BJ (cell line): ENCODE data around the gene MIA3. TPM values are rescaled to one million over a fixed set of nuclear protein-coding genes. Genes with fewer than 3 reads are reported as not detected.

ENCODE experiments used
- CTCF ChIA-PET: fragments of 350-600 bp; formaldehyde crosslinking; extraction: SDS; loops from one replicate; lab custom pipeline; 2021; ENCODE audit warnings: antibody characterized with exemption, inconsistent platforms; lab: Yijun Ruan, JAX
- POLR2A ChIA-PET: fragments of 300-600 bp; sonication (Branson Sonifier 250); formaldehyde crosslinking; extraction: SDS; loops from one replicate; lab custom pipeline; 2021; ENCODE audit warnings: antibody characterized with exemption; lab: Charles Lee
- DNase-seq: peaks from one replicate; pipeline ENCODE4 v3.0.0-alpha.2; 2011; ENCODE audit warnings: low read depth
- H3K27me3 ChIP-seq: 2 replicates; pipeline ENCODE4 v1.6.0; 2011; ENCODE audit warnings: low read length; ENCODE audit not compliant: control insufficient read depth, insufficient read depth
- H3K36me3 ChIP-seq: 2 replicates; pipeline ENCODE4 v1.5.1; 2011; ENCODE audit warnings: low read length; ENCODE audit not compliant: control insufficient read depth, insufficient read depth
- H3K4me3 ChIP-seq: 2 replicates; pipeline ENCODE4 v1.5.1; 2011; ENCODE audit warnings: low read depth, mild to moderate bottlenecking, control low read depth, low read length
- CTCF ChIP-seq: IDR thresholded peaks from 2 replicates; pipeline ENCODE4 v1.5.1; 2011; ENCODE audit warnings: low read depth, mild to moderate bottlenecking, control low read depth, inconsistent platforms, low read length, moderate library complexity; ENCODE audit not compliant: insufficient read depth
- polyA plus RNA-seq: library from polyadenylated mRNA; depleted of rRNA; stranded (reverse); fragments of >200 nt; gene quantifications from 2 replicates; pipeline ENCODE4 v1.2.3, GENCODE V29; 2011

Gene MIA3
- polyA plus RNA-seq, 1 experiment: 79.3 TPM

DNA sequence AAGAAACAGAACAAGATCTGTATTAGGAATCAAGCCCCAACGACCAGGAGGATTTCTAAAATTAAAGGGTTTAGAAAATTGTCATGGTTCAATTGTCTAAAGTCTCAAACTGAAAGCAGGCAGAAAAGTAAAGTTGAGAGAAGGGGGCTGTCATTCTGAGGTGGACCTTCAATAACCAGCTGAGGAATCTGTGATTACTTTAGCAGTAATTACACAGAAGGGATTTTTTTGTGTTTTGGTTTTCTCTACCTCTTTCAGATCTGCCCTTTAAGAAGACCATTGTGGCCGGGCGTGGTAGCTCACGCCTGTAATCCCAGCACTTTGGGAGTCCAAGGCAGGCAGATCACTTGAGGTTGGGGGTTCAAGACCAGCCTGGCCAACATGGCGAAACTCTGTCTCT is 77.0 kb downstream of the MIA3 start:
- no peaks in the 10 kb centered on the region for H3K27me3 ChIP-seq
- POLR2A ChIA-PET: no interaction called here
- DNase-seq: no peak
- H3K36me3 ChIP-seq: 0 out of 2 replicates have a peak, but pooled peaks cover 1% of the 10 kb centered on the region
- no peak overlapping the region for H3K4me3 ChIP-seq
- no peak for TF ChIP-seq CTCF
- CTCF ChIA-PET: interaction anchor here (1.5 to 1.6 kb wide), 2 partner anchors 8 to 9 kb away, joined by 3 to 7 read pairs; no protein-coding TSS in a partner anchor

- ChIA-PET POLR2A (no interaction called here), CTCF (no interaction called here)
- no peak for DNase-seq
- Histone ChIP-seq H3K4me3 (no peak overlapping the region), H3K27me3 (no peaks in the 10 kb centered on the region), H3K36me3 (peaks cover 4% of the 10 kb centered on the region; the same call in 1 of the 2 replicates)
- no peak for TF ChIP-seq CTCF
Measured at GRCh38 chr1:222696741-222697140, 78.8 kb downstream of the MIA3 start.

DNA sequence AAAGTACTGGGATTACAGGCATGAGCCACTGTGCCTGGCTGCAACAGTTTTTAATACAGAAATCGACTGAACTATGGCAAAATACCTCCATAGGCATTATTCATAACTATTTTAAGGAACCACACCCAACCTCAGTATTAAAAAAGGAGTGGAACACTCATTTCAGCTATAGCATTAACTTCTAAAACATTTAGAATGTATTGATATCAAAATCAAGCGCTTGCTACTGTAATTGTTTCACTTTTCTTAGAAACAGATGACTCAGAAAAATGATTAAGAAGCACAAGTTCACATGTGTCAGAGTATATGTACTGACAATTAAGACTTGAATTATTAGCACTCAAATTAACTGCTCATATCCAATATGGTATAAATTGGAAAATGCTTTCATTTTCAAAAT is 79.3 kb downstream of the MIA3 start:
- POLR2A ChIA-PET: no interaction called here

DNA sequence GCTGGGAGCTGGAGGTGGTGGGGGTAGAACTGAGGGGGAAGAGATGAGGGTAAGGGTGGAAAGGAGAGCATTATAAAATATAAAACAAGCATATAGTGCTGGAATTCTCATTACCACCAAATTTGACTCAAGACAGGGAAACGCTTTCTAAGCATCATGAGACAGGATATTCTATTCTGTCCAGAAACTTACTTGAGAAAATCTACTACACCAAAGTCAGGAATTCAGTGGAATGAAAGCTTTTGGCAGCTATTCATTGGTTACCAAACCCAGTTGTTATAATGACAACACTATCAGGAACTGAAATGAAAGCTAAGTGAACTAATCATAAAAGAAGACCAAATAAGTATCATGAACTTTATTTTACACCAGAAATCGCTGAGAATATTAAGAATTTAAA is 79.9 kb downstream of the MIA3 start:
- POLR2A ChIA-PET: no interaction called here
- TF ChIP-seq CTCF: no peak
- no peaks in the 10 kb centered on the region for H3K27me3 ChIP-seq
- peaks cover 6% of the 10 kb centered on the region for H3K36me3 ChIP-seq
- CTCF ChIA-PET: interaction anchor here (0.6 to 1.1 kb wide), 3 partner anchors 16 to 317 kb away, joined by 3 to 4 read pairs (median 3); no protein-coding TSS in a partner anchor
- H3K4me3 ChIP-seq: no peak overlapping the region
- peak; percentile 16 for DNase-seq

More for the DNA sequence above, 79.3 kb downstream of the MIA3 start:
- no peak for TF ChIP-seq CTCF
- H3K4me3 ChIP-seq: no peak overlapping the region
- H3K36me3 ChIP-seq: peaks cover 3% of the 10 kb centered on the region; the same call in 1 of the 2 replicates
- no peak for DNase-seq
- H3K27me3 ChIP-seq: no peaks in the 10 kb centered on the region
- CTCF ChIA-PET: interaction anchor here (0.6 to 1.1 kb wide), 3 partner anchors 16 to 318 kb away, joined by 3 to 4 read pairs (median 3); no protein-coding TSS in a partner anchor

- no peaks in the 10 kb centered on the region for H3K27me3 ChIP-seq
- no peak for DNase-seq
- ChIA-PET POLR2A (interaction anchor here (0.7 kb wide), 1 partner anchor 29 kb away, joined by 3 read pairs; no protein-coding TSS in a partner anchor), CTCF (no interaction called here)
- no peak overlapping the region for H3K4me3 ChIP-seq
- H3K36me3 ChIP-seq: peaks cover 6% of the 10 kb centered on the region
- TF ChIP-seq CTCF: no peak
Measured at GRCh38 chr1:222702210-222702609, 84.3 kb downstream of the MIA3 start.
